ENCODE data around the gene PEAK3. TPM values are rescaled to one million over a fixed set of nuclear protein-coding genes. Genes with fewer than 3 reads are reported as not detected.
A peak's percentile ranks its signal among the peaks of the same experiment; 100 is the strongest.

PEAK3 gene
- total and polyA plus RNA-seq, 10 of the 15 experiments (the other 5 are each of a cell fraction or from before 2014, with no cell fraction given), result 0.03 to 0.10 (median 0.05) TPM; not detected in 7

- TF ChIP-seq ZNF687 (IDR thresholded peaks at IDR 0.05) (no peak), MXI1 (IDR thresholded peaks at IDR 0.05; ENCODE audit: low read depth, low read length) (0 out of 2 replicates have a peak, but pooled peaks have one; percentile 17), CTCF (IDR thresholded peaks at IDR 0.05 in 2 of 3, conservative IDR thresholded peaks at IDR 0.05 in 1 of 3; ENCODE audit: control insufficient read depth in 2 of 3, extremely low read depth in 1 of 3, insufficient read depth in 1 of 3, low read depth in 3 of 3, low read length in 3 of 3) (no peak)
Observed at GRCh38 chr19:2270423-2271233, 11.3 kb downstream of the PEAK3 start (continued).
